Testis (tissue), 2 donors: ENCODE measurements around the gene FHL1.

ENCODE experiments used
- POLR2A ChIP-seq: fragments of 450-650 bp; IDR thresholded peaks from one replicate; pipeline ENCODE4 v1.6.1; 2017; ENCODE audit warnings: antibody characterized with exemption, mild to moderate bottlenecking, moderate library complexity
- TF ChIP-seq, protein P1 (sequence below), 3 experiments: fragments of 450-650 bp in 2 of 3; fragments of 200-600 bp in 1 of 3; sonication (generic) in 1 of 3; IDR thresholded peaks; one replicate each; pipeline ENCODE4 v1.5.1; 2016 to 2019; ENCODE audit warnings: antibody characterized with exemption in 3 of 3, mild to moderate bottlenecking in 2 of 3, moderate library complexity in 1 of 3

DNA sequence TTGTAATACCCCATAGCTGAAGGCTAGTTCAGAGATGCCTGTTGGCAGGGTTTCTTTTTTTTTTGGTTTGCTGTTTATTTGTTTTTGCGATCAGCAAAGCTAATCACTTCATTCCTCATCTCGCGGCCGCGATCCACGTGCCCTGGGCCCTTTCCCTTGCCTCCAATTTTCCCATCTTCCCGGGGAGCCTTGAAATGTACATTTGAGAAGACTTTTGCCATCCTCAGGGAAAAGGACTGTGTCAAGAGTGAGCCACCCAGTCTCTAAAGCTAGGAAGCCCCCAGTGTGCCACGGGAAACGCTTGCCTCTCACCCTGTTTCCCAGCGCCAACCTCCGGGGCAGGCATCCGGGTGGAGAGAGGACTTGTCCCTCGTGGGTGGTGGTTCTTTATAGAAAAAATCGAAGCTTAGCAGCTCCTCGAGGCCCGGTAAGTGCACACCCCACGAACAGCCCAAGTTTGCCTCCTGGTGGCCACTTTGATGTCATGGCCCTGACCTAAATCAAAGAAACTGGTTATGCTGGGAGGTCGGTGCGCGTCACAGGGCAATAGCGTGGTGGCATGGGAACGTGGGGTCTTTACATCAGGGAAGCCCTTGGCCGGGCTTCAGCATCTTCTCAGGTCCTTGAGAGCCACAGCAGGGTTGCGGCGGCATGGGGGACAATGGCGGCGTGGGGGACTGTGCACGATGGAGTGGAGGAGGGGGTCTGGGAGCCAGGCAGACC is 61.8 kb downstream of the FHL1 start:
- TF ChIP-seq, protein P1, sequence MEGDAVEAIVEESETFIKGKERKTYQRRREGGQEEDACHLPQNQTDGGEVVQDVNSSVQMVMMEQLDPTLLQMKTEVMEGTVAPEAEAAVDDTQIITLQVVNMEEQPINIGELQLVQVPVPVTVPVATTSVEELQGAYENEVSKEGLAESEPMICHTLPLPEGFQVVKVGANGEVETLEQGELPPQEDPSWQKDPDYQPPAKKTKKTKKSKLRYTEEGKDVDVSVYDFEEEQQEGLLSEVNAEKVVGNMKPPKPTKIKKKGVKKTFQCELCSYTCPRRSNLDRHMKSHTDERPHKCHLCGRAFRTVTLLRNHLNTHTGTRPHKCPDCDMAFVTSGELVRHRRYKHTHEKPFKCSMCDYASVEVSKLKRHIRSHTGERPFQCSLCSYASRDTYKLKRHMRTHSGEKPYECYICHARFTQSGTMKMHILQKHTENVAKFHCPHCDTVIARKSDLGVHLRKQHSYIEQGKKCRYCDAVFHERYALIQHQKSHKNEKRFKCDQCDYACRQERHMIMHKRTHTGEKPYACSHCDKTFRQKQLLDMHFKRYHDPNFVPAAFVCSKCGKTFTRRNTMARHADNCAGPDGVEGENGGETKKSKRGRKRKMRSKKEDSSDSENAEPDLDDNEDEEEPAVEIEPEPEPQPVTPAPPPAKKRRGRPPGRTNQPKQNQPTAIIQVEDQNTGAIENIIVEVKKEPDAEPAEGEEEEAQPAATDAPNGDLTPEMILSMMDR (IDR thresholded peaks at IDR 0.05), result peak; percentile 9 to 44 (median 27)
- TF ChIP-seq POLR2A, result no peak
